ENCODE data around the gene UBE2D3. TPM values are rescaled to one million over a fixed set of nuclear protein-coding genes. Genes with fewer than 3 reads are reported as not detected.

The UBE2D3 gene
- total and polyA plus RNA-seq, 2 of the 4 experiments (the other 2 are of a cell fraction): 233 to 387 TPM

- no peak for DNase-seq
- H3K4me1 ChIP-seq (ENCODE audit: control insufficient read depth, insufficient read depth, low read length): peaks cover 6% of the 10 kb centered on the region
- H3K9ac ChIP-seq (ENCODE audit: low read depth, low read length): no peak overlapping the region
- no peak overlapping the region for H4K5ac ChIP-seq (ENCODE audit: low read depth, low read length)
- BruUV-seq (replicated peaks): no TSS peak
- no peak overlapping the region for H3K56ac ChIP-seq (ENCODE audit: extremely low read depth, insufficient read depth, low read length)
- intact Hi-C loops (cut with micrococcal nuclease): no loop called here
- no peak overlapping the region for H4K91ac ChIP-seq (ENCODE audit: insufficient read depth, low read depth, low read length)
- H2BK5ac ChIP-seq (ENCODE audit: low read depth, low read length, poor library complexity, severe bottlenecking): no peak overlapping the region
- H3K23ac ChIP-seq (ENCODE audit: low read depth, low read length): no peak overlapping the region
- H4K8ac ChIP-seq (ENCODE audit: low read depth in 2 of 2, low read length in 2 of 2): no peak overlapping the region
- TF ChIP-seq ELK1 (IDR thresholded peaks at IDR 0.05; ENCODE audit: borderline replicate concordance, low read depth, low read length) (no peak), RFX5 (IDR thresholded peaks at IDR 0.05; ENCODE audit: low read depth, low read length) (no peak), MAZ (IDR thresholded peaks at IDR 0.05; ENCODE audit: borderline replicate concordance, low read depth, low read length) (no peak), RAD21 (IDR thresholded peaks at IDR 0.05; ENCODE audit: low read length) (no peak), FOS (IDR thresholded peaks at IDR 0.05; ENCODE audit: low read depth, low read length) (no peak), MAFK (IDR thresholded peaks at IDR 0.05; ENCODE audit: low read depth, low read length) (no peak), POLR2A (IDR thresholded peaks at IDR 0.05; ENCODE audit: low read depth, low read length) (no peak), CTCF (conservative IDR thresholded peaks at IDR 0.05; ENCODE audit: low read depth, low read length) (no peak), RCOR1 (IDR thresholded peaks at IDR 0.05; ENCODE audit: insufficient replicate concordance, low read length) (no peak), BHLHE40 (IDR thresholded peaks at IDR 0.05; ENCODE audit: low read depth, low read length) (no peak), CHD1 (IDR thresholded peaks at IDR 0.05; ENCODE audit: low read depth, low read length) (no peak), MXI1 (IDR thresholded peaks at IDR 0.05; ENCODE audit: borderline replicate concordance, low read depth, low read length) (no peak), USF2 (IDR thresholded peaks at IDR 0.05; ENCODE audit: low read depth, low read length) (no peak), NFE2L2 (IDR thresholded peaks at IDR 0.05; ENCODE audit: low read depth, low read length) (no peak), SMC3 (IDR thresholded peaks at IDR 0.05; ENCODE audit: low read depth, low read length) (no peak), CEBPB (IDR thresholded peaks at IDR 0.05; ENCODE audit: low read depth, low read length) (no peak)
- H3K9me1 ChIP-seq (ENCODE audit: insufficient read depth, low read length): peaks cover 5% of the 10 kb centered on the region
- H2BK15ac ChIP-seq (ENCODE audit: low read depth, low read length): no peak overlapping the region
- no peak overlapping the region for H2AK5ac ChIP-seq (ENCODE audit: low read depth, low read length)
- H3K79me1 ChIP-seq (ENCODE audit: low read depth in 1 of 2, low read length in 2 of 2): peaks cover 3 to 24% of the 10 kb centered on the region in 2 experiments
- ChIA-PET CTCF (no interaction called here), POLR2A (ENCODE audit: unreplicated experiment) (no interaction called here)
- H3K27ac ChIP-seq (ENCODE audit: insufficient read depth, low read length): no peak overlapping the region
- no peaks in the 10 kb centered on the region for H3K9me3 ChIP-seq (ENCODE audit: control insufficient read depth, insufficient read depth, low read length)
- no CpG with 5 or more reads among the region's 1 CpG for WGBS, 2 experiments (ENCODE audit: extremely low coverage in 2 of 2, insufficient read length in 1 of 2)
- H3K4me2 ChIP-seq (ENCODE audit: low read depth, low read length): no peak overlapping the region
- no peak overlapping the region for H2AK9ac ChIP-seq (replicated peaks; ENCODE audit: low read depth, low read length, poor library complexity)
- no peak overlapping the region for H2BK20ac ChIP-seq (ENCODE audit: low read depth, low read length)
- no peak overlapping the region for H3K14ac ChIP-seq (replicated peaks; ENCODE audit: low read depth, low read length)
- no peak overlapping the region for H3K4ac ChIP-seq (ENCODE audit: low read depth, low read length)
- no peak for ATAC-seq (ENCODE audit: low read depth)
- H3K18ac ChIP-seq (ENCODE audit: low read depth, low read length): no peak overlapping the region
- no peaks in the 10 kb centered on the region for H3K27me3 ChIP-seq (ENCODE audit: control insufficient read depth, insufficient read depth, low read length)
- H2AFZ ChIP-seq (replicated peaks; ENCODE audit: low read length, poor library complexity): no peak overlapping the region
- H2BK120ac ChIP-seq (ENCODE audit: low read depth, low read length): no peak overlapping the region
- in situ Hi-C loops (cut with MboI; ENCODE audit: low sequenced_read_pairs): no loop called here
- peaks cover 76% of the 10 kb centered on the region for H4K20me1 ChIP-seq (ENCODE audit: insufficient read depth, low read length)
- H3K36me3 ChIP-seq (ENCODE audit: control insufficient read depth, insufficient read depth, low read length): peaks cover 41% of the 10 kb centered on the region
- dilution Hi-C loops (cut with HindIII; ENCODE audit: low sequenced_read_pairs, unreplicated experiment): no loop called here
- no peak overlapping the region for H3K4me3 ChIP-seq (ENCODE audit: insufficient read depth, low read depth, low read length)
Measured at GRCh38 chr4:102807345-102807744, 20.0 kb downstream of the UBE2D3 start.

Measured in IMR-90 (cell line).